ENCODE results near the gene DGKK.

Gene DGKK

GRCh38 chrX:50448565-50448964, 22.1 kb downstream of the DGKK start:
- Mint-ChIP-seq H3K4me1 (no peaks in the 10 kb centered on the region), H3K27me3 (no peaks in the 10 kb centered on the region), H3K9me3 (no peaks in the 10 kb centered on the region), H3K36me3 (ENCODE audit: low read depth) (no peaks in the 10 kb centered on the region), H3K4me3 (no peak overlapping the region), H3K27ac (no peak overlapping the region)
- DNase-seq (no peak), ATAC-seq (no peak)

DNA sequence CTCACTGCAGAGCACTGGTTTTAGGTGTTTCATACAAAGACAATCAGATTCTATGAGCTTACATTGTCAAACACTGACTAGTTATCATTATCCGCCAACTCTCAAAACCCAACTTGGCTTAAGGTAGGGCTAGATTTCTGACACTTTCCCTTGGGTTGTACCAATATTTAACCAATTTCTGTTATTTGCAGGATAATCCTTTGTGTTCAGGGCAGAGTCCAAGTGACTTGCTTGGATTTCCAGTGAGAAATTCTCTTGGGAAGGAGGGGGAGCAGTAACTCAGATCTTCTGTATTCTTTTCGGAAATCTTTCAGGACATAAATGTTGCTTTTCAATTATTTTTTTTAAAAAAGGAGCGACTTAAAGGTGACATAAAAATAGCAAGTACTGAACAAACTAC, 23.1 kb downstream of the DGKK start:
- ATAC-seq (no peak), DNase-seq (no peak)
- Mint-ChIP-seq H3K27ac (no peak overlapping the region), H3K4me3 (no peak overlapping the region), H3K9me3 (no peaks in the 10 kb centered on the region), H3K4me1 (no peaks in the 10 kb centered on the region), H3K27me3 (no peaks in the 10 kb centered on the region), H3K36me3 (ENCODE audit: low read depth) (no peaks in the 10 kb centered on the region)

DNA sequence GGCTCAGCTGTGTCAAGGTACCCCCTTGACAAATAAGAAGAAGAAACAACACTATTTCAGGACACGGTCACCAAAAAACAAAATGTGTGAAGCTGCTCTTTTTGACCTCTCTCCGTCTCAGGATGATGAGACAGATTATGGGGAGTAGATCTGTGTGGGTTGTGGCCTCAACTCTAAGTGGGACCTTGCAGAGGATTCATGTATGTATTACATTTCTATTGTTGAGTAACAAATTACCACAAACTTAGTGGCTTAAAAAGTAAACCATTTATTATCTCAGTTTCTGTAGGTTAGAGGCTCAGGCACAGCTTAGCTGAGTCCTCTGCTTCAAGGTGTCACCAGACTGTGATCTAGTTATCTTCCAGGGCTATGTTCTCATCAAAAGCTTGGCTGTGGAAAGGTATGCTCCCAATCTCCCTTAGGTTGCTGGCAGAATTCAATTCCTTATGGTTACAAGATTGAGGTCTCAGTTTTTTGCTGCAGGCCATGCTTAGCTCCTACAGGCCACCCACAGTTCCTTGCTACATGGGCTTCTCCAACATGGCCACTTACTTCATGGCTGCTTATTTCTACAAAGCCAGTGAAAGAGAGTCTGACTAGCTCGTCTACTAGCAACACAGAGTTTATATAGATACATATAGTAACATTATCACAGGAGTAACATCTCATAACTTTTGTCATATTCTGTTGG, 28.1 kb downstream of the DGKK start:
- Mint-ChIP-seq H3K4me3 (no peak overlapping the region), H3K27ac (no peak overlapping the region), H3K36me3 (ENCODE audit: low read depth) (no peaks in the 10 kb centered on the region), H3K9me3 (no peaks in the 10 kb centered on the region), H3K27me3 (no peaks in the 10 kb centered on the region), H3K4me1 (no peaks in the 10 kb centered on the region)
- ATAC-seq, result no peak
- no peak for DNase-seq

DNA sequence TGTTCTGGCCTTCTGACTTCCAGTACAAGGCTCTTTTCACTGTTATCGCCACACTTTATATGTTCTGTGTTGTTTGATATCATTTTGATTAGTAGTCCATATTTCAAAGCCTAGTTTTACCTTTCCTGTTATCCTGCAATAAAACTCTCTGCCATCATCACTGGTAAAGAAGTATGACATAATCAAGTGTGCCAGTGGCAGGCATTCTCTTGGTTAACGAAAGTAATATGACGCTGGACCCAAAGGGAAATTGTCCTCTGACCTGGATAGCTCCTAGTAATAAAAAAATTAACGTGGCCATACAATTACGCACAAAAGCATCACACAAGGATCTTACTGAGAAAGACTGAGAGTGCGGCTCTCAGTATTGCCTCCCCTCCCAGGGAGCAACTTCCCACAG, 33.8 kb downstream of the DGKK start:
- Mint-ChIP-seq H3K4me1 (no peaks in the 10 kb centered on the region), H3K9me3 (no peaks in the 10 kb centered on the region), H3K27me3 (no peaks in the 10 kb centered on the region), H3K4me3 (no peak overlapping the region), H3K27ac (no peak overlapping the region), H3K36me3 (ENCODE audit: low read depth) (no peaks in the 10 kb centered on the region)
- DNase-seq (no peak), ATAC-seq (no peak)

DNA sequence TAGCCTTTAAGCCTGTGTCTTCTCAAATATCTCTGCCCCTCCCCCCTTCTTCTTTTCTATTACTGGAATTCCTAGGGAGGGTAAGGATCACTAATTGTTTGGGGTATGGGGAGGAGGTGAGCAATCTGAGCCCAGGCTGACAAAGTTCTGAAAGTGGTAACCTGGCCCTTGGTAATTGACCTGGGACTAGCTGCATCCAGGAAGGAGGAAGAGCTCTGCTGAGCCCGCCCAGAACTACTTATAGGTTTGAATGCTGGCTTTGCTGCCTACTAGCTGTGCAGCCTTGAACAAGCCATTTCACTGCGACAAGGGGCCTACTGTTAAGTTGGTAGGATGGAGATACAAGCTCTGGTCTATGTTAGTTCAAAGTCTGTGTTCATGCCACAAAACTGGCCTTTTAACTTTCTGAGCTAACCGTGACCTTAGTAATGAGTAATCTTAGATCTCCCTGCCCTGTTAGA, 37.8 kb downstream of the DGKK start:
- H3K4me1 Mint-ChIP-seq, result no peaks in the 10 kb centered on the region
- no peaks in the 10 kb centered on the region for H3K36me3 Mint-ChIP-seq (ENCODE audit: low read depth)
- DNase-seq, result no peak
- ATAC-seq, result no peak
- no peak overlapping the region for H3K27ac Mint-ChIP-seq
- H3K4me3 Mint-ChIP-seq, result no peak overlapping the region
- H3K27me3 Mint-ChIP-seq, result no peaks in the 10 kb centered on the region
- no peaks in the 10 kb centered on the region for H3K9me3 Mint-ChIP-seq

GRCh38 chrX:50431623-50432022, 39.0 kb downstream of the DGKK start:
- H3K4me1 Mint-ChIP-seq, result no peaks in the 10 kb centered on the region
- ATAC-seq (no peak), DNase-seq (no peak)
- no peaks in the 10 kb centered on the region for H3K9me3 Mint-ChIP-seq
- no peaks in the 10 kb centered on the region for H3K27me3 Mint-ChIP-seq
- H3K4me3 Mint-ChIP-seq, result no peak overlapping the region
- H3K27ac Mint-ChIP-seq, result no peak overlapping the region
- H3K36me3 Mint-ChIP-seq (ENCODE audit: low read depth), result no peaks in the 10 kb centered on the region

GRCh38 chrX:50430917-50431575, 39.6 kb downstream of the DGKK start:
- no peak for ATAC-seq
- H3K9me3 Mint-ChIP-seq, result no peaks in the 10 kb centered on the region
- H3K27ac Mint-ChIP-seq, result no peak overlapping the region
- H3K27me3 Mint-ChIP-seq, result no peaks in the 10 kb centered on the region
- H3K36me3 Mint-ChIP-seq (ENCODE audit: low read depth), result no peaks in the 10 kb centered on the region
- no peak overlapping the region for H3K4me3 Mint-ChIP-seq
- DNase-seq, result no peak
- no peaks in the 10 kb centered on the region for H3K4me1 Mint-ChIP-seq

GRCh38 chrX:50428174-50428573, 42.5 kb downstream of the DGKK start:
- Mint-ChIP-seq H3K27me3 (peaks cover 4% of the 10 kb centered on the region), H3K4me3 (no peak overlapping the region), H3K9me3 (no peaks in the 10 kb centered on the region), H3K27ac (no peak overlapping the region), H3K4me1 (no peaks in the 10 kb centered on the region), H3K36me3 (ENCODE audit: low read depth) (no peaks in the 10 kb centered on the region)
- no peak for ATAC-seq
- DNase-seq, result no peak

DNA sequence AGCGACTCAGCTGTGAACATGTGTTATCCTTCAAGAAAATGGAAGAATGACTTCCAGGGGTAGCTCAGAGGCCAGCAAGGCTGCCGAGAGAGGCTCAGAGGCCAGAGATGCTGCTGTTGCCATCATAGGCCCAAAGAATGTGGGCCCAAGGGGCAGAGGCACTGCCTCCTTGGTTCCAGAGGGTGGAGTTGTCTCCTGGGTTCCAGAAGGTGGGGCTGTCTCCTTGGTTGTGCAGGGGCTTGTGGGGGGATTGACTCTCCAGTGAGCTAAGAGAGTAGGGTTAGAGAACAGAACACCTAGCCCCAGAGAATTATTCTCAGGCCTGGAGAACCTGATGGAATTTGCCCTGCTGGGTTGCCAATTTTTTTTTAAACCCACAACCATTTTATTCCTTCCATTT, 62.6 kb downstream of the DGKK start:
- H3K9me3 Mint-ChIP-seq, result no peaks in the 10 kb centered on the region
- H3K36me3 Mint-ChIP-seq (ENCODE audit: low read depth), result no peaks in the 10 kb centered on the region
- peaks cover 3% of the 10 kb centered on the region for H3K27me3 Mint-ChIP-seq
- H3K4me3 Mint-ChIP-seq, result no peak overlapping the region
- DNase-seq (no peak), ATAC-seq (no peak)
- H3K4me1 Mint-ChIP-seq, result no peaks in the 10 kb centered on the region
- no peak overlapping the region for H3K27ac Mint-ChIP-seq

DNA sequence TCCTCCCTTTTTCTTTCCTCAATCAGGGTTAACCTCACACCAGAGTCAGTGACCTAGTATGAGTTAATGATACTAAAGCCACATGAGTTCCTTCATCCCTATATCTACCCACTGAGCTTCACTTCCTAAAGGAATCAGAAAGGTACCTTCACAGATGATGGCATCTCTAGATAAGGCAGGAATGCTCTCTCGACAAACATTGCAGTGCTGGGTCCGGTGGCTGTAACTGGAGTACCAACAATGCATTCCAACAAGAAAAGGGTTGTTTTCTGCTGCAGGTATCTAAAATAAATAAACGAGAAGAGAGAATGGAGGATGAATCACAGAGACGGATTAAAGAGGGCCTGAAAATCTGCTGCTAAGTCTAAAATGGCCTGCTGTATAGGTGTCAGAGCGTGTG, 66.7 kb downstream of the DGKK start:
- no peaks in the 10 kb centered on the region for H3K4me1 Mint-ChIP-seq
- no peak overlapping the region for H3K27ac Mint-ChIP-seq
- DNase-seq (no peak), ATAC-seq (no peak)
- no peaks in the 10 kb centered on the region for H3K27me3 Mint-ChIP-seq
- H3K9me3 Mint-ChIP-seq, result no peaks in the 10 kb centered on the region
- no peak overlapping the region for H3K4me3 Mint-ChIP-seq
- no peaks in the 10 kb centered on the region for H3K36me3 Mint-ChIP-seq (ENCODE audit: low read depth)

DNA sequence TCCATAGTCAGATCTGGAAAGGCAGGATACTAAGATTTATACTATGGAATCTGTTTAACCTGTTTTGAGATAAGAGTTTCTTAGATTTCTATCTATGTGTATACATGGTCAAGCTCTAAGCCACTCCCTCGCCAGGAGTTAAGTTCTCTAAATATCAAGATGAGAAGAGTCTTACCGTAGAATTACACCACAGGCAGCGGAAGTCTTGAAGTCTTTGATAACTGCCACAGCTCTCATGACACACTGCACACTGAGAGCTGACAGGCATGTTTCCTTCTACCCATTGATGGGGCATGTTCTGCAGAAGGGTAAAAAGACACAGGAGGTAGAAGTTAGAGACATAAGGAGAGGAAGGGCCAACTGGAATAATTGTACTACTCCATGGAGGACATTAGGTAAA, 67.7 kb downstream of the DGKK start:
- Mint-ChIP-seq H3K4me3 (no peak overlapping the region), H3K27me3 (no peaks in the 10 kb centered on the region), H3K27ac (no peak overlapping the region), H3K9me3 (no peaks in the 10 kb centered on the region), H3K36me3 (ENCODE audit: low read depth) (no peaks in the 10 kb centered on the region), H3K4me1 (no peaks in the 10 kb centered on the region)
- no peak for ATAC-seq
- DNase-seq, result no peak

DNA sequence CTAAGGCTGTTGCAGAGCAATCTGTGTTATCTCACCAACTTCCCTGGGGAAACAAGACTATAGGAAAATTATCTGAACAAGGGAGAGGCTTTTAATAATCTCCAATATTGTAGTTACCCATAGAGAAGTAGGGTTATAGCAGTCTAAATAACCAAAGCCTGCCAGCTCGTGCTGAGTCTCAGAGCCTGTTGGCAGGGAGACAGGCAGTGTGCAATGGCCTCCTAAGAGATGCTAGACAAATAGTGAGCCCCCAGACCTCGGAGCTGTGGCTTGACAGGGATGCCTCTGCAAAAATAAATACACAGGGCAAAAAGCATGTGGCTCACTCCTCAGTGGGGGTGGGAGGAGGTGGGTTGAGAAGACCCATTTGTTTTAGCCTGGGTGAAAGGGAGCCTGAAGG, 76.7 kb downstream of the DGKK start:
- H3K4me3 Mint-ChIP-seq, result no peak overlapping the region
- H3K36me3 Mint-ChIP-seq (ENCODE audit: low read depth), result no peaks in the 10 kb centered on the region
- peaks cover 2% of the 10 kb centered on the region for H3K4me1 Mint-ChIP-seq
- peaks cover 1% of the 10 kb centered on the region for H3K27me3 Mint-ChIP-seq
- no peaks in the 10 kb centered on the region for H3K9me3 Mint-ChIP-seq
- ATAC-seq, result no peak
- no peak for DNase-seq
- H3K27ac Mint-ChIP-seq, result no peak overlapping the region

- Mint-ChIP-seq H3K4me1 (no peaks in the 10 kb centered on the region), H3K9me3 (no peaks in the 10 kb centered on the region), H3K36me3 (ENCODE audit: low read depth) (no peaks in the 10 kb centered on the region), H3K4me3 (no peak overlapping the region), H3K27me3 (no peaks in the 10 kb centered on the region), H3K27ac (no peak overlapping the region)
- no peak for DNase-seq
- ATAC-seq, result no peak
These were observed 84.1 kb downstream of the DGKK start for GRCh38 chrX:50386520-50386919.

- no peak overlapping the region for H3K27ac Mint-ChIP-seq
- no peaks in the 10 kb centered on the region for H3K9me3 Mint-ChIP-seq
- no peaks in the 10 kb centered on the region for H3K36me3 Mint-ChIP-seq (ENCODE audit: low read depth)
- no peak for DNase-seq
- H3K4me1 Mint-ChIP-seq, result no peaks in the 10 kb centered on the region
- no peaks in the 10 kb centered on the region for H3K27me3 Mint-ChIP-seq
- H3K4me3 Mint-ChIP-seq, result no peak overlapping the region
- no peak for ATAC-seq
These were observed 88.8 kb downstream of the DGKK start for GRCh38 chrX:50381729-50382415.
